Measurements from ENCODE around the gene TRPM1.

Gene TRPM1

GRCh38 chr15:31136016-31136415 lies 34.5 kb upstream of the TRPM1 start:
- H3K27ac ChIP-seq (ENCODE audit: low read depth, low read length), result no peak overlapping the region
- H3K36me3 ChIP-seq (ENCODE audit: control insufficient read depth, insufficient read depth, low read length), result no peaks in the 10 kb centered on the region
- H3K4me1 ChIP-seq (ENCODE audit: control insufficient read depth, insufficient read depth, low read length), result no peaks in the 10 kb centered on the region; the same call in 1 of the 2 replicates
- no peak overlapping the region for H3K4me3 ChIP-seq (ENCODE audit: low read depth, low read length)
- no peak overlapping the region for H3K9ac ChIP-seq (ENCODE audit: low read length)
- peaks cover 19% of the 10 kb centered on the region for H3K9me3 ChIP-seq (ENCODE audit: control insufficient read depth, insufficient read depth, low read depth, low read length)
- no peaks in the 10 kb centered on the region for H3K27me3 ChIP-seq (ENCODE audit: control insufficient read depth, insufficient read depth, low read length)

- Histone ChIP-seq H3K27ac (ENCODE audit: low read depth, low read length) (no peak overlapping the region), H3K9me3 (ENCODE audit: control insufficient read depth, insufficient read depth, low read depth, low read length) (peaks cover 19% of the 10 kb centered on the region), H3K4me1 (ENCODE audit: control insufficient read depth, insufficient read depth, low read length) (no peaks in the 10 kb centered on the region; the same call in 1 of the 2 replicates), H3K4me3 (ENCODE audit: low read depth, low read length) (no peak overlapping the region), H3K36me3 (ENCODE audit: control insufficient read depth, insufficient read depth, low read length) (no peaks in the 10 kb centered on the region), H3K27me3 (ENCODE audit: control insufficient read depth, insufficient read depth, low read length) (no peaks in the 10 kb centered on the region), H3K9ac (ENCODE audit: low read length) (no peak overlapping the region)
Observed at GRCh38 chr15:31135523-31135922, 34.0 kb upstream of the TRPM1 start.

GRCh38 chr15:31133890-31134289 lies 32.4 kb upstream of the TRPM1 start:
- Histone ChIP-seq H3K36me3 (ENCODE audit: control insufficient read depth, insufficient read depth, low read length) (no peaks in the 10 kb centered on the region), H3K9ac (ENCODE audit: low read length) (no peak overlapping the region), H3K4me3 (ENCODE audit: low read depth, low read length) (no peak overlapping the region), H3K27ac (ENCODE audit: low read depth, low read length) (no peak overlapping the region), H3K27me3 (ENCODE audit: control insufficient read depth, insufficient read depth, low read length) (no peaks in the 10 kb centered on the region), H3K4me1 (ENCODE audit: control insufficient read depth, insufficient read depth, low read length) (peaks cover 3% of the 10 kb centered on the region), H3K9me3 (ENCODE audit: control insufficient read depth, insufficient read depth, low read depth, low read length) (peaks cover 19% of the 10 kb centered on the region)

GRCh38 chr15:31131853-31132375 lies 30.4 kb upstream of the TRPM1 start:
- Histone ChIP-seq H3K36me3 (ENCODE audit: control insufficient read depth, insufficient read depth, low read length) (no peaks in the 10 kb centered on the region), H3K27me3 (ENCODE audit: control insufficient read depth, insufficient read depth, low read length) (no peaks in the 10 kb centered on the region), H3K27ac (ENCODE audit: low read depth, low read length) (no peak overlapping the region), H3K4me1 (ENCODE audit: control insufficient read depth, insufficient read depth, low read length) (peaks cover 4% of the 10 kb centered on the region), H3K9me3 (ENCODE audit: control insufficient read depth, insufficient read depth, low read depth, low read length) (peaks cover 19% of the 10 kb centered on the region), H3K9ac (ENCODE audit: low read length) (no peak overlapping the region), H3K4me3 (ENCODE audit: low read depth, low read length) (no peak overlapping the region)

GRCh38 chr15:31130576-31131237 lies 29.2 kb upstream of the TRPM1 start:
- no peak overlapping the region for H3K9ac ChIP-seq (ENCODE audit: low read length)
- H3K4me3 ChIP-seq (ENCODE audit: low read depth, low read length), result no peak overlapping the region
- peaks cover 4% of the 10 kb centered on the region for H3K4me1 ChIP-seq (ENCODE audit: control insufficient read depth, insufficient read depth, low read length)
- no peaks in the 10 kb centered on the region for H3K36me3 ChIP-seq (ENCODE audit: control insufficient read depth, insufficient read depth, low read length)
- H3K27ac ChIP-seq (ENCODE audit: low read depth, low read length), result no peak overlapping the region
- peaks cover 19% of the 10 kb centered on the region for H3K9me3 ChIP-seq (ENCODE audit: control insufficient read depth, insufficient read depth, low read depth, low read length)
- no peaks in the 10 kb centered on the region for H3K27me3 ChIP-seq (ENCODE audit: control insufficient read depth, insufficient read depth, low read length)

GRCh38 chr15:31129769-31130303 lies 28.3 kb upstream of the TRPM1 start:
- Histone ChIP-seq H3K4me1 (ENCODE audit: control insufficient read depth, insufficient read depth, low read length) (peaks cover 4% of the 10 kb centered on the region), H3K9me3 (ENCODE audit: control insufficient read depth, insufficient read depth, low read depth, low read length) (peaks cover 15% of the 10 kb centered on the region), H3K4me3 (ENCODE audit: low read depth, low read length) (no peak overlapping the region), H3K27ac (ENCODE audit: low read depth, low read length) (no peak overlapping the region), H3K9ac (ENCODE audit: low read length) (no peak overlapping the region), H3K27me3 (ENCODE audit: control insufficient read depth, insufficient read depth, low read length) (no peaks in the 10 kb centered on the region), H3K36me3 (ENCODE audit: control insufficient read depth, insufficient read depth, low read length) (no peaks in the 10 kb centered on the region)

GRCh38 chr15:31128919-31129768 lies 27.6 kb upstream of the TRPM1 start:
- no peak overlapping the region for H3K9ac ChIP-seq (ENCODE audit: low read length)
- H3K36me3 ChIP-seq (ENCODE audit: control insufficient read depth, insufficient read depth, low read length), result no peaks in the 10 kb centered on the region
- H3K4me3 ChIP-seq (ENCODE audit: low read depth, low read length), result no peak overlapping the region
- H3K4me1 ChIP-seq (ENCODE audit: control insufficient read depth, insufficient read depth, low read length), result peaks cover 4% of the 10 kb centered on the region
- peaks cover 11% of the 10 kb centered on the region for H3K9me3 ChIP-seq (ENCODE audit: control insufficient read depth, insufficient read depth, low read depth, low read length)
- H3K27ac ChIP-seq (ENCODE audit: low read depth, low read length), result no peak overlapping the region
- no peaks in the 10 kb centered on the region for H3K27me3 ChIP-seq (ENCODE audit: control insufficient read depth, insufficient read depth, low read length)

GRCh38 chr15:31128477-31128876 lies 27.0 kb upstream of the TRPM1 start:
- Histone ChIP-seq H3K27ac (ENCODE audit: low read depth, low read length) (no peak overlapping the region), H3K27me3 (ENCODE audit: control insufficient read depth, insufficient read depth, low read length) (no peaks in the 10 kb centered on the region), H3K4me1 (ENCODE audit: control insufficient read depth, insufficient read depth, low read length) (peaks cover 4% of the 10 kb centered on the region), H3K9me3 (ENCODE audit: control insufficient read depth, insufficient read depth, low read depth, low read length) (peaks cover 4% of the 10 kb centered on the region), H3K9ac (ENCODE audit: low read length) (no peak overlapping the region), H3K36me3 (ENCODE audit: control insufficient read depth, insufficient read depth, low read length) (no peaks in the 10 kb centered on the region), H3K4me3 (ENCODE audit: low read depth, low read length) (no peak overlapping the region)

- Histone ChIP-seq H3K27ac (ENCODE audit: low read depth, low read length) (no peak overlapping the region), H3K9ac (ENCODE audit: low read length) (no peak overlapping the region), H3K4me1 (ENCODE audit: control insufficient read depth, insufficient read depth, low read length) (peaks cover 4% of the 10 kb centered on the region), H3K9me3 (ENCODE audit: control insufficient read depth, insufficient read depth, low read depth, low read length) (no peaks in the 10 kb centered on the region), H3K4me3 (ENCODE audit: low read depth, low read length) (no peak overlapping the region), H3K27me3 (ENCODE audit: control insufficient read depth, insufficient read depth, low read length) (no peaks in the 10 kb centered on the region), H3K36me3 (ENCODE audit: control insufficient read depth, insufficient read depth, low read length) (no peaks in the 10 kb centered on the region)
Observed at GRCh38 chr15:31127596-31128261, 26.2 kb upstream of the TRPM1 start.

GRCh38 chr15:31125061-31125460 lies 23.5 kb upstream of the TRPM1 start:
- Histone ChIP-seq H3K9me3 (ENCODE audit: control insufficient read depth, insufficient read depth, low read depth, low read length) (peaks cover 6% of the 10 kb centered on the region; the same call in 1 of the 2 replicates), H3K27me3 (ENCODE audit: control insufficient read depth, insufficient read depth, low read length) (no peaks in the 10 kb centered on the region), H3K4me1 (ENCODE audit: control insufficient read depth, insufficient read depth, low read length) (peaks cover 4% of the 10 kb centered on the region), H3K36me3 (ENCODE audit: control insufficient read depth, insufficient read depth, low read length) (no peaks in the 10 kb centered on the region), H3K9ac (ENCODE audit: low read length) (no peak overlapping the region), H3K4me3 (ENCODE audit: low read depth, low read length) (no peak overlapping the region), H3K27ac (ENCODE audit: low read depth, low read length) (no peak overlapping the region)

Data from HUES6 (cell line).